Limb (tissue), 2 donors: Measurements from ENCODE around the gene MBNL3.
"Not testable (repeated sequence)": the region's sequence is repeated elsewhere in the genome, so short reads cannot be mapped to it uniquely, and the experiment has no call there.

ENCODE experiments used
- DNase-seq, 2 donors: peaks; one replicate each; pipeline ENCODE4 v3.0.0-alpha.2; 2016; ENCODE audit errors: extremely low spot score in 2 of 2

Gene MBNL3

GRCh38 chrX:132480581-132481203, 8.1 kb downstream of the MBNL3 start:
- DNase-seq = peak in 1 of 2 donors; percentile 42

GRCh38 chrX:132474544-132475248, 14.1 kb downstream of the MBNL3 start:
- DNase-seq = no peak

GRCh38 chrX:132472397-132472796, 16.4 kb downstream of the MBNL3 start:
- DNase-seq = no peak

- no peak for DNase-seq
These were observed 18.0 kb downstream of the MBNL3 start for GRCh38 chrX:132470831-132471230.

GRCh38 chrX:132470179-132470578, 18.7 kb downstream of the MBNL3 start:
- no peak for DNase-seq

GRCh38 chrX:132468454-132468853, 20.4 kb downstream of the MBNL3 start:
- DNase-seq = no peak

- no peak for DNase-seq
These were observed 20.8 kb downstream of the MBNL3 start for GRCh38 chrX:132467989-132468388.

GRCh38 chrX:132467026-132467425, 21.8 kb downstream of the MBNL3 start:
- DNase-seq = no peak

- no peak for DNase-seq
These were observed 25.4 kb downstream of the MBNL3 start for GRCh38 chrX:132463411-132463810.

GRCh38 chrX:132461886-132462285, 27.0 kb downstream of the MBNL3 start:
- DNase-seq = no peak

GRCh38 chrX:132452911-132453550, 35.8 kb downstream of the MBNL3 start:
- no peak for DNase-seq

GRCh38 chrX:132445909-132446308, 42.9 kb downstream of the MBNL3 start:
- DNase-seq = not testable (repeated sequence)

GRCh38 chrX:132444936-132445335, 43.9 kb downstream of the MBNL3 start:
- no peak for DNase-seq

GRCh38 chrX:132443196-132444135, 45.4 kb downstream of the MBNL3 start:
- DNase-seq = no peak

- DNase-seq = no peak
These were observed 46.1 kb downstream of the MBNL3 start for GRCh38 chrX:132442691-132443090.

GRCh38 chrX:132435222-132435621, 53.6 kb downstream of the MBNL3 start:
- DNase-seq = no peak

GRCh38 chrX:132433551-132433950, 55.3 kb downstream of the MBNL3 start:
- no peak for DNase-seq

- DNase-seq = no peak
These were observed 55.8 kb downstream of the MBNL3 start for GRCh38 chrX:132433001-132433400.

GRCh38 chrX:132428896-132429295, 59.9 kb downstream of the MBNL3 start:
- no peak for DNase-seq

- no peak for DNase-seq
These were observed 62.0 kb downstream of the MBNL3 start for GRCh38 chrX:132426695-132427281.

GRCh38 chrX:132425744-132426318, 63.0 kb downstream of the MBNL3 start:
- no peak for DNase-seq
